CD14-positive monocyte (primary cell): ENCODE data around the gene EPB41L4B. TPM values are rescaled to one million over a fixed set of nuclear protein-coding genes. Genes with fewer than 3 reads are reported as not detected.

Experiments used
- DNase-seq, 3 donors: peaks; one replicate each; pipeline ENCODE4 v3.0.0-alpha.2; 2011 to 2022
- H2AFZ ChIP-seq: 2 replicates; pipeline ENCODE4 v1.6.0; 2012; ENCODE audit warnings: mild to moderate bottlenecking, low read depth, low read length, inconsistent platforms; ENCODE audit not compliant: insufficient read depth, poor library complexity, severe bottlenecking
- H3K27ac ChIP-seq, 2 donors: 1 replicate in 1 of 2; 2 replicates in 1 of 2; pipeline ENCODE4 v1.5.1; 2012 to 2013; ENCODE audit warnings: low read length in 2 of 2, control low read depth in 1 of 2, inconsistent platforms in 1 of 2, low read depth in 1 of 2, mild to moderate bottlenecking in 1 of 2
- H3K27me3 ChIP-seq, 2 donors: one replicate each; pipeline versions ENCODE4 v1.6.0 to v1.6.1; 2011 to 2013; ENCODE audit warnings: low read length in 2 of 2; ENCODE audit not compliant: control insufficient read depth in 2 of 2, insufficient read depth in 2 of 2
- H3K36me3 ChIP-seq, 2 donors: replicated peaks in 1 of 2; 1 replicate in 1 of 2; 2 replicates in 1 of 2; pipeline versions ENCODE4 v1.5.1 to v1.6.1; 2012 to 2013; ENCODE audit warnings: low read length in 2 of 2, control low read depth in 1 of 2, inconsistent platforms in 1 of 2, mild to moderate bottlenecking in 1 of 2; ENCODE audit not compliant: insufficient read depth in 2 of 2, control insufficient read depth in 1 of 2
- H3K4me1 ChIP-seq, 2 donors: 1 replicate in 1 of 2; 2 replicates in 1 of 2; pipeline versions ENCODE4 v1.5.1 to v1.6.1; 2012 to 2013; ENCODE audit warnings: low read length in 2 of 2, control low read depth in 1 of 2, inconsistent platforms in 1 of 2, mild to moderate bottlenecking in 1 of 2, moderate library complexity in 1 of 2; ENCODE audit not compliant: insufficient read depth in 2 of 2, control insufficient read depth in 1 of 2
- H3K4me2 ChIP-seq: replicated peaks from 2 replicates; pipeline ENCODE3; 2012; ENCODE audit warnings: low read length, moderate library complexity, mild to moderate bottlenecking; ENCODE audit not compliant: poor library complexity, severe bottlenecking; ENCODE audit errors: extremely low read depth
- H3K4me3 ChIP-seq, 3 experiments: fragments of 200-600 bp in 1 of 3; sonication (generic) in 1 of 3; replicated peaks in 1 of 3; 1 replicate in 2 of 3; 2 replicates in 1 of 3; pipeline ENCODE4 v1.5.1; 2011 to 2013; ENCODE audit warnings: low read length in 3 of 3, mild to moderate bottlenecking in 3 of 3, control low read depth in 2 of 3, low read depth in 2 of 3, inconsistent platforms in 1 of 3, moderate library complexity in 1 of 3
- H3K79me2 ChIP-seq: 2 replicates; pipeline ENCODE4 v1.6.0; 2012; ENCODE audit warnings: mild to moderate bottlenecking, control low read depth, inconsistent platforms, low read length, moderate library complexity; ENCODE audit not compliant: insufficient read depth
- H3K9ac ChIP-seq: 2 replicates; pipeline ENCODE4 v1.6.0; 2017; ENCODE audit warnings: low read length, mild to moderate bottlenecking; ENCODE audit not compliant: insufficient read depth, poor library complexity, severe bottlenecking
- H3K9me3 ChIP-seq, 2 donors: replicated peaks in 1 of 2; 1 replicate in 1 of 2; 2 replicates in 1 of 2; pipeline versions ENCODE4 v1.5.1 to v1.6.1; 2012 to 2013; ENCODE audit warnings: low read length in 2 of 2, control low read depth in 1 of 2; ENCODE audit not compliant: control insufficient read depth in 1 of 2, insufficient read depth in 1 of 2
- H4K20me1 ChIP-seq: 2 replicates; pipeline ENCODE4 v1.6.0; 2012; ENCODE audit warnings: mild to moderate bottlenecking, low read length, control low read depth, moderate library complexity; ENCODE audit not compliant: insufficient read depth
- H3K27ac Mint-ChIP-seq, 7 donors: one replicate each; pipeline ENCODE4 v1.8.0; 2020; ENCODE audit warnings: mild to moderate bottlenecking in 7 of 7, mixed read lengths in 7 of 7, moderate library complexity in 6 of 7, inconsistent platforms in 2 of 7
- H3K27me3 Mint-ChIP-seq, 3 donors: one replicate each; pipeline ENCODE4 v1.8.0; 2021 to 2022; ENCODE audit warnings: low read depth in 3 of 3, mild to moderate bottlenecking in 3 of 3, mixed read lengths in 3 of 3, moderate library complexity in 3 of 3, inconsistent platforms in 1 of 3
- H3K36me3 Mint-ChIP-seq, 2 donors: one replicate each; pipeline ENCODE4 v1.8.0; 2020; ENCODE audit warnings: mixed read lengths in 2 of 2, inconsistent platforms in 1 of 2, mild to moderate bottlenecking in 1 of 2
- H3K4me1 Mint-ChIP-seq: one replicate; pipeline ENCODE4 v1.8.0; 2020; ENCODE audit warnings: mild to moderate bottlenecking, mixed read lengths
- H3K4me3 Mint-ChIP-seq, 2 donors: one replicate each; pipeline ENCODE4 v1.8.0; 2020; ENCODE audit warnings: mild to moderate bottlenecking in 2 of 2, mixed read lengths in 2 of 2, moderate library complexity in 1 of 2
- H3K9me3 Mint-ChIP-seq, 7 donors: one replicate each; pipeline ENCODE4 v1.8.0; 2020 to 2022; ENCODE audit warnings: mixed read lengths in 7 of 7, mild to moderate bottlenecking in 6 of 7, moderate library complexity in 6 of 7, inconsistent platforms in 2 of 7
- CTCF ChIP-seq: fragments of 200-600 bp; IDR thresholded peaks from one replicate; pipeline ENCODE4 v1.8.0; 2022; ENCODE audit warnings: antibody characterized with exemption, mild to moderate bottlenecking
- WGBS: methylation state at CpG from one replicate; pipeline ENCODE4 v1.1.5; 2013; ENCODE audit warnings: missing lambda C conversion rate; ENCODE audit not compliant: insufficient coverage; 5-methylcytosine and 5-hydroxymethylcytosine counted together
- intact Hi-C, 2 donors: fragments of 100-400 bp; cut with micrococcal nuclease; formaldehyde crosslinking; loops; one replicate each; pipeline versions ENCODE4 v1.15.0 to v1.15.1; 2023
- polyA plus RNA-seq, 3 donors: library from polyadenylated mRNA; depleted of rRNA in 1 of 3; unstranded in 2 of 3; stranded (reverse) in 1 of 3; fragments of 300-500 nt in 2 of 3; fragments of >200 nt in 1 of 3; fragmentation: Illumina TruSeq in 2 of 3; gene quantifications; 1 replicate in 2 of 3; 2 replicates in 1 of 3; pipeline ENCODE4 v1.2.3, GENCODE V29; 2012 to 2021

Gene EPB41L4B
- polyA plus RNA-seq, 3 donors = not detected

GRCh38 chr9:109244179-109245132, 76.4 kb downstream of the EPB41L4B start:
- Mint-ChIP-seq H3K27me3 (peaks cover 33 to 35% (median 34%) of the 10 kb centered on the region in 3 donors), H3K36me3 (no peaks in the 10 kb centered on the region), H3K4me1 (no peaks in the 10 kb centered on the region), H3K4me3 (peak overlapping the region in 1 of 2 donors; percentile 44), H3K9me3 (peaks cover 0 to 2% (median 0%) of the 10 kb centered on the region in 7 donors), H3K27ac (no peak overlapping the region)
- intact Hi-C loops = loop anchor here (2.0 to 10.0 kb wide), 2 partner anchors 76 to 220 kb away; partner anchors contain the start of gene EPB41L4B (in 1 of the 2)
- no peak overlapping the region for H3K4me2 ChIP-seq
- WGBS = 24% methylated on average over 7 of the region's 9 CpGs
- H4K20me1 ChIP-seq = no peaks in the 10 kb centered on the region
- no peaks in the 10 kb centered on the region for H3K36me3 ChIP-seq
- no peak overlapping the region for H3K27ac ChIP-seq
- H3K9me3 ChIP-seq = no peaks in the 10 kb centered on the region
- H3K4me1 ChIP-seq = no peaks in the 10 kb centered on the region
- H2AFZ ChIP-seq = no peak overlapping the region
- DNase-seq = peak; percentile 37 to 48 (median 45)
- no peak overlapping the region for H3K4me3 ChIP-seq
- H3K79me2 ChIP-seq = no peaks in the 10 kb centered on the region
- H3K27me3 ChIP-seq = peaks cover 22 to 32% of the 10 kb centered on the region in 2 donors
- no peak overlapping the region for H3K9ac ChIP-seq
- TF ChIP-seq CTCF = peak; percentile 97

GRCh38 chr9:109242741-109243140, 78.1 kb downstream of the EPB41L4B start:
- H3K9ac ChIP-seq = no peak overlapping the region
- Mint-ChIP-seq H3K4me1 (no peaks in the 10 kb centered on the region), H3K9me3 (peaks cover 0 to 2% (median 0%) of the 10 kb centered on the region in 7 donors), H3K27me3 (peaks cover 29 to 43% (median 39%) of the 10 kb centered on the region in 3 donors), H3K36me3 (no peaks in the 10 kb centered on the region), H3K27ac (no peak overlapping the region), H3K4me3 (peak overlapping the region in 1 of 2 donors; percentile 9)
- no peak for DNase-seq
- H3K4me3 ChIP-seq = no peak overlapping the region
- no peak for TF ChIP-seq CTCF
- intact Hi-C loops = loop anchor here in 1 of 2 donors (10.0 kb wide), 1 partner anchor 222 kb away; no protein-coding TSS in a partner anchor
- H2AFZ ChIP-seq = no peak overlapping the region
- H4K20me1 ChIP-seq = no peaks in the 10 kb centered on the region
- WGBS = no CpG with 5 or more reads among the region's 2 CpGs
- no peaks in the 10 kb centered on the region for H3K79me2 ChIP-seq
- no peaks in the 10 kb centered on the region for H3K36me3 ChIP-seq
- peaks cover 23 to 32% of the 10 kb centered on the region in 2 donors for H3K27me3 ChIP-seq
- no peaks in the 10 kb centered on the region for H3K4me1 ChIP-seq
- H3K4me2 ChIP-seq = no peak overlapping the region
- H3K9me3 ChIP-seq = no peaks in the 10 kb centered on the region
- no peak overlapping the region for H3K27ac ChIP-seq
